GM18858 (cell line): Measurements from ENCODE around the gene BRD7.

Experiments used
- ATAC-seq: cut with Tn5 transposase; IDR thresholded peaks from one replicate; pipeline ENCODE4 v1.9.1; 2021; ENCODE audit not compliant: unreplicated experiment

BRD7 gene

GRCh38 chr16:50323335-50324011 is 45.3 kb downstream of the BRD7 start:
- ATAC-seq, result no peak

- ATAC-seq, result no peak
Observed at GRCh38 chr16:50322333-50322732, 46.5 kb downstream of the BRD7 start.

GRCh38 chr16:50320310-50320709 is 48.5 kb downstream of the BRD7 start:
- no peak for ATAC-seq

GRCh38 chr16:50318796-50319578 is 49.8 kb downstream of the BRD7 start:
- ATAC-seq, result no peak

GRCh38 chr16:50316848-50317630 is 51.7 kb downstream of the BRD7 start:
- no peak for ATAC-seq

- ATAC-seq, result no peak
Observed at GRCh38 chr16:50316102-50316847, 52.5 kb downstream of the BRD7 start.

- no peak for ATAC-seq
Observed at GRCh38 chr16:50315346-50315997, 53.3 kb downstream of the BRD7 start.

GRCh38 chr16:50314665-50315064 is 54.1 kb downstream of the BRD7 start:
- no peak for ATAC-seq

- no peak for ATAC-seq
Observed at GRCh38 chr16:50313596-50314478, 55.0 kb downstream of the BRD7 start.

- ATAC-seq, result no peak
Observed at GRCh38 chr16:50311891-50312501, 56.8 kb downstream of the BRD7 start.

GRCh38 chr16:50311134-50311528 is 57.7 kb downstream of the BRD7 start:
- ATAC-seq, result no peak

- no peak for ATAC-seq
Observed at GRCh38 chr16:50310308-50311133, 58.3 kb downstream of the BRD7 start.

GRCh38 chr16:50309527-50310307 is 59.1 kb downstream of the BRD7 start:
- ATAC-seq, result no peak

GRCh38 chr16:50309156-50309526 is 59.6 kb downstream of the BRD7 start:
- no peak for ATAC-seq

GRCh38 chr16:50308237-50308965 is 60.4 kb downstream of the BRD7 start:
- ATAC-seq, result no peak

- no peak for ATAC-seq
Observed at GRCh38 chr16:50306287-50306686, 62.5 kb downstream of the BRD7 start.
